Heart left ventricle (tissue), 13 donors: ENCODE measurements around the gene SP6.

Experiments
- POLR2A ChIP-seq, 2 donors: fragments of 450-650 bp; IDR thresholded peaks; one replicate each; pipeline ENCODE4 v1.6.1; 2017; ENCODE audit warnings: antibody characterized with exemption in 2 of 2, mild to moderate bottlenecking in 2 of 2, moderate library complexity in 2 of 2
- TF ChIP-seq, protein P1 (sequence below), 12 donors: fragments of 200-600 bp; sonication (generic) in 4 of 12; IDR thresholded peaks; one replicate each; pipeline versions ENCODE4 v1.5.0 to v1.8.0; 2018 to 2022; ENCODE audit warnings: antibody characterized with exemption in 12 of 12, mild to moderate bottlenecking in 5 of 12
- donor health status: ischemic (EF 13 %, LVEDD 7.1; RV severe dilation, severe dysfunction).
- donor health status: DM: no; HTN: yes; CAD: no.
- donor health status: DM: no; HTN: no; CAD: no.
- donor health status: ischemic (EF 25% LVEDD 6.9; RV normal size, moderate dysfunction).
- donor health status: ischemic (EF 25% LVEDD 5.7; RV mildly dilated, moderate dysfunction).
- donor health status: ischemic (EF 35%, LVEDD 5.7; RV mildly dilated, moderate dysfunction).
- donor health status: nonischemic (EF 11% LVEDD 7.7; RV severe dilation, severe dysfunction).
- donor health status: DM: yes; HTN: yes; CAD: no.
- donor health status: PGD.
- donor health status: ischemic (EF 29% LVEDD 5.4; RV normal size, mild dysfunction).
- donor health status: nonischemic (EF 23%, LVEDD 6.1; RV moderate dilation, normal function).

DNA sequence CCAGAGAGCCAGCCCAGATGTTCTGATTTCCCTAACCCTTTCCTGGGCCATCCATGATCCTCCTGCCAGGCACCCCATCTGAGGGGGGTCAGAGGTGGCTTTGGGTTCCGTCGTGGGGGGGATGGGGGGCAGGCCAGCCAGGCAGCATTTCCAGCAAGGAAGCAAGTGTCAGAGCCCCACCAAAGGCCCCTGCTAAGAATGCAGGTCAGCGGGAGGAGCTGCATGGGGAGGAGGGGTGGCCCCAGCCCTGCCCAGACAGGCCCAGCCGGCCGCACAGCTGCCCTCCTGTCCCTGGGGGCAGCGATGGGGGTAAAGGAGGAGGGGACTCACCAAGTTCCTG lies 7.6 kb downstream of the SP6 start:
- TF ChIP-seq, protein P1, sequence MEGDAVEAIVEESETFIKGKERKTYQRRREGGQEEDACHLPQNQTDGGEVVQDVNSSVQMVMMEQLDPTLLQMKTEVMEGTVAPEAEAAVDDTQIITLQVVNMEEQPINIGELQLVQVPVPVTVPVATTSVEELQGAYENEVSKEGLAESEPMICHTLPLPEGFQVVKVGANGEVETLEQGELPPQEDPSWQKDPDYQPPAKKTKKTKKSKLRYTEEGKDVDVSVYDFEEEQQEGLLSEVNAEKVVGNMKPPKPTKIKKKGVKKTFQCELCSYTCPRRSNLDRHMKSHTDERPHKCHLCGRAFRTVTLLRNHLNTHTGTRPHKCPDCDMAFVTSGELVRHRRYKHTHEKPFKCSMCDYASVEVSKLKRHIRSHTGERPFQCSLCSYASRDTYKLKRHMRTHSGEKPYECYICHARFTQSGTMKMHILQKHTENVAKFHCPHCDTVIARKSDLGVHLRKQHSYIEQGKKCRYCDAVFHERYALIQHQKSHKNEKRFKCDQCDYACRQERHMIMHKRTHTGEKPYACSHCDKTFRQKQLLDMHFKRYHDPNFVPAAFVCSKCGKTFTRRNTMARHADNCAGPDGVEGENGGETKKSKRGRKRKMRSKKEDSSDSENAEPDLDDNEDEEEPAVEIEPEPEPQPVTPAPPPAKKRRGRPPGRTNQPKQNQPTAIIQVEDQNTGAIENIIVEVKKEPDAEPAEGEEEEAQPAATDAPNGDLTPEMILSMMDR (IDR thresholded peaks at IDR 0.05) = no peak
- no peak for TF ChIP-seq POLR2A (IDR thresholded peaks at IDR 0.05)
